SIG-M5 treated with dmso at 0.1 percent for 504 hours (cell line): ENCODE data around the gene CDC42EP2.

Experiments used
- DNase-seq: peaks from one replicate; lab custom pipeline; 2025; ENCODE audit not compliant: unreplicated experiment; lab: John Stamatoyannopoulos, UW

CDC42EP2 gene

DNA sequence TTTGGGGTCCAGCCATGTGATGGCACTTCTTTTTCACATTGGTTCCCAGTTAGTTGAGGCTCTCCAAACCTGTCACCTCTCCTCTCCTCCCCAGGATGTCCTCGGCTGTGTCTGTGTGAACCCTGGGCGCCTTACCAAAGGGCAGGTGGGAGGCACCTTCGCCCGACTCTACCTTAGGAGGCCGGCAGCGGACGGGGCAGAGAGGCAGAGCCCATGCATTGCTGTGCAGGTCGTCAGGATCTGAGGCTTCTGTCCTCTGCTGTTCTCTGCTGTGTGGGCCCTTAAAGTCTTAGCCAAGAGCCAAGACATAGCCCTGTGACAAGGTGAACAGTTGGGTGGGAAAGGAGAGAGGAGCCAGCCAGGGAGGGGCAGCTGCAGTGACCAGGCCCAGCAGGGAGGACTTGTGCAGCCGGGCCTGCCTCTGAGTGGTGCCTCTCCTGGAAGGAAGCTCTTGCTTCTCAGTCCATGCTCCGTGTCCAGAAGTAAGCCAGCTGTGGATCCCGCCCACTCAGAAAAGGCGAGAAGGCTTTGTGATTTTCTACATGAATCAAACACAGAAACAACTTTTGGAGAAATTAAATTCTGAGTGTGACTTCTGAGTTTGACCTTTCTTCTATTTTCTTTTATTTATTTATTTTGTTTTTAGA lies 17.5 kb upstream of the CDC42EP2 start:
- no peak for DNase-seq

DNA sequence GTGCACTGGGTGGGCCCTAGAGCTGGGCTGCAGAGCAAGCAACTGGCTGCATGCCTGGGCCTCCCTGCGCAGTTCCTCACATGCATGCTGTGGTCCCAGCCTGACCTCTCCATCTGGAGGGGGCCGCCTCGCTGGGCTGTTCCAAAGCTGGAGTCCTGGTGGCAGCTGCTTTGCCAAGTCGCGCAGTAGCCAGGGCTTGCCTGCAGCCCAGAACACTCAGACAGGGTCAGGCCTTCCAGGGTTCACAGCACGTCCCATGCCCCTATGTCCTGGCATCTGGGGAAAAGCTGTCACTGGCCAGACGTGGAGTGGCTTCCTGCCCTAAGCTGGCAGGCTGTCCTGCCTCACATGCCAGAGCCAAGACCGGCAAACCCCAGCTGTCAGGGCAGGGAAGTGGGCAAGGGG lies 16.5 kb upstream of the CDC42EP2 start:
- no peak for DNase-seq

DNA sequence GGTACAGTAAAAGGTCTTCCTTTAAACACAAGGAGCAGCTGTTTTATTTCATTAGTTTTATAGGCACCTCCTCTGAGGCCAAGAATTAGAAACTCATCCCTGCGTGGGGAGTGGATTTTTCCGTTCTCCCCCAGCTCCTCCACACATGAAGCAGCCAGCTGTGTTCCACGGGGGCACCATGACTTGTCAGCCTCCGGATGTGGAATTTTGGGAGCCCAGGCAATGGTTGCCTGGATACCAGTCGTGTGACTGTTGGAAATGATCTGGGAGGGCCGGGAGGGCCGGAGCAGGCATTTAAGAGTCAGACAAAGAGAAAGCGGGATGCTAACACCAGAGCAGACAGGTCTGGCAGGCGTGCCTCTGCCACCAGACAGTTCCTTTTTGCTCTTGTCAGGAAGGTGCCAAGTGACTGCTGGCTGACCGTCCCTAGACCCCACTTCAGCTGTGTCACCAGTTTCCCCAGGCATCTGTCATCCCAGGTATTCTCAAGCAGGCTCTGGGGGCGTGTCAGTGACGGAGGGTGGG lies 15.9 kb upstream of the CDC42EP2 start:
- no peak for DNase-seq

DNA sequence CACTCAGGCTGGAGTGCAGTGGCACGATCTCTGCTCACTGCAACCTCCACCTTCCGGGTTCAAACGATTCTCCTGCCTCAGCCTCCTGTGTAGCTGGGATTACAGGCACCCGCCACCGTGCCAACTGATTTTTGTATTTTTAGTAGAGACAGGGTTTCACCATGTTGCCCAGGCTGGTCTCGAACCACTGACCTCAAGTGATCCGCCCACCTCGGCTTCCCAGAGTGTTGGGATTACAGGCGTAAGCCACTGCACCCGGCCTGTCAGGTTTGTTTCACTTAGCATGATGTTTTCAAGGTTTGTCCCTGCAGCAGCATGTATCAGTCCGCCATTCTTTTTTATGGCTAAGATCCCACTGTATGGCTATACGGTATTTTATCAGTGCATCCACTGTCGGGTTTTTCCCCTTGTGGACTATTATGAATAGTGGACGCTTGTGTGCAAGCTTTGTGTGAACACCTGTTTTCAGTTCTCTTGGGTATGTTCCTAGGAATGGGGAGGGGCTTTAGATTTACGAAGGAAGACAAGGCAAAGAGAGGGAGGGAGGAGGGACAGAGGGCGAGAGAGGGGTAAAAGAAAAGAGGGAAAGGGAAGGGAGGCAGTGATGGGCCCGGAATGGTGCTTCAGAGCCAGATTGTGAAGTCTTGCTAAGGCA lies 13.9 kb upstream of the CDC42EP2 start:
- DNase-seq, result no peak

DNA sequence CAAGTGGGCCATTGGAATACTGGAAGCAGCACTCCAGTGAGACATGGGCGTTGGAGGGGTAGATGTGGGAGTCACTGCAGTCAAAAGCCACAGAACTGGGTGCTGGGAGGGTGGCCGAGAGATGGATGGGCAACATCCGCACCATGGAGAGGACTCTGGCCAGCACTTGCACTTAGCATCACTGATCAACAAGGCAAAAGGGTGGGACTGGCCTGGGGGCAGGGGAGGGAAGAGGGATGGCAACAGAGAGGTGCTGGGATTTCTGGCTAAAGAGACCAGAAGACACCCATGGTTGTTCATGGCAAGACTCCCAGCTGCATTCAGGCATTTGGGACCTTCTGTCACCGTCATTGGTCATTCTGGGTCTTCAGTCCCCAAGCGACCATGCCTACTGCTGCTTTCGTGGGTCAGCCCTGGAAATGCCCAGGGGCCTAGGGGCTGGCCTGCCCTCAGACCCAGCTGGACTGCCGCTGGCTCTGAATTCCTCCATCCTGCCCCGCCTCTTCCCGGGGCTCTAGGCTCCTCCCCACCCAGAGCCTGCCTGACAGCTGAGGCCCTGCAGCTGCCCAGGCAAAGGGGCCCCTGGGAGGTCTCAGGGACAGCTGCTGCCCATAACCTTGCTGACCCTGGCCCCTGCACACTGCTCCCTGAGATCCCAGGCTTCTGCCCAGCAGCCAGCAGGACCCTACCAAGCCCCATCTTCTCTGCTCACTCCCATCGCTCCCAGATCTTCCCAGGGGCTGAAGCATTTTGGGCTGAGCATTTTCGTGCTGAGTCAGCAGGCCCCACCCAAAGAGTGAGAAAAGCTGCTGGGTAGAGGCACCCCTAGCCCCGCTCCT lies 13.0 kb upstream of the CDC42EP2 start:
- no peak for DNase-seq

DNA sequence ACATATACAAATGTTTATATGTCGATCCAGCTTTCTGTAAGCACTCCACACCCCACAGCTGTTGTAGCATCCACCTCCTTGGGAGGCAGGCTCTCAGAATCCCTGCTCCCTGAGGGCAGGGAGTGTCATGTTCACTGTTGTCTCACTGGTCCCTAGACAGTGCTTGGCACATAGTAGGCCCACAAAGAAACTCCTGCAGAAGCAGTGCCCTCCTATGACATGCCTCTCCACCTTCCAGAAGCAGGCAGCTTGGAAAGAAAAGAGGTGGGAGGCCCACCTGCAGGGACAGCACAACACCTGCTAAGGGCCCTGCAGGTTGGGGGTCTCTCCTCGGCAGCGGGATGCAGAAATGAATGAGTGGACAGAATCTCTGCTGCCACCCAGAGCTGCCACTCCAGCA lies 11.1 kb upstream of the CDC42EP2 start:
- DNase-seq, result no peak

DNA sequence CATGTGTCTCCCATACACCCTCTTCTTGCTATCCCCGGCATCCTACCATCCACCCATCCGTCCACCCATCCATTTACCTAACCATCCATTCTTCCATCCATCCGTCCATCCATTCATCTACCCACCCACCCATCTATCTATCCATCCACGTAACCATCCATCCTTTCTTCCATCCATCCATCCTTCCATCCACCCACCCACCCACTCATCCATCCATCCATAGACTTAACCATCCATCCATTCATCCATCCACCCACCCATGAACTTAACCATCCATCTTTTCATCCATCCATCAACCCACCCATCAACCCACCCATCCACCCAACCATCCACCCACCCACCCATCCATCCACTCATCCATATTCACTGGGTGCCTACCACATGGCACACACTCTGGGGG lies 10.6 kb upstream of the CDC42EP2 start:
- DNase-seq, result no peak

DNA sequence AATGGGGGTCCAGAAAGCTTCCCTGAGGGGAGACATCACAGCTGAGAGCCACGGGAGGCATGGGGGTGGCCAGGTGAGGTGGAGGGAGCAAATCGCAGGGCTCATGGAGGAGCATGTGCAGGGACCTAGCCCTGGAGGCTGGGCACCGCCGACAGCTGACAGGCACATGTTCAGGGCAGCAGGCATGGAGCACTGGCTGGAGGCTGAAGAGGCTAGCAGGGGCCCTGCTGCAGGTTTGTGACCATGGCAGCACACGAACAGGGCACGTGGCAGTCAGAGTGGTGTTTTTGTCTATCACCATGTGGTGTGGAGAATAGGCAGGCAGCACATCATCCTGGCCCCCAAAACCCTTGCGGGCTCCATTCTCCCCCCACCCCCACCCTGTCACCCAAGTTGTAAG lies 10.1 kb upstream of the CDC42EP2 start:
- no peak for DNase-seq

DNA sequence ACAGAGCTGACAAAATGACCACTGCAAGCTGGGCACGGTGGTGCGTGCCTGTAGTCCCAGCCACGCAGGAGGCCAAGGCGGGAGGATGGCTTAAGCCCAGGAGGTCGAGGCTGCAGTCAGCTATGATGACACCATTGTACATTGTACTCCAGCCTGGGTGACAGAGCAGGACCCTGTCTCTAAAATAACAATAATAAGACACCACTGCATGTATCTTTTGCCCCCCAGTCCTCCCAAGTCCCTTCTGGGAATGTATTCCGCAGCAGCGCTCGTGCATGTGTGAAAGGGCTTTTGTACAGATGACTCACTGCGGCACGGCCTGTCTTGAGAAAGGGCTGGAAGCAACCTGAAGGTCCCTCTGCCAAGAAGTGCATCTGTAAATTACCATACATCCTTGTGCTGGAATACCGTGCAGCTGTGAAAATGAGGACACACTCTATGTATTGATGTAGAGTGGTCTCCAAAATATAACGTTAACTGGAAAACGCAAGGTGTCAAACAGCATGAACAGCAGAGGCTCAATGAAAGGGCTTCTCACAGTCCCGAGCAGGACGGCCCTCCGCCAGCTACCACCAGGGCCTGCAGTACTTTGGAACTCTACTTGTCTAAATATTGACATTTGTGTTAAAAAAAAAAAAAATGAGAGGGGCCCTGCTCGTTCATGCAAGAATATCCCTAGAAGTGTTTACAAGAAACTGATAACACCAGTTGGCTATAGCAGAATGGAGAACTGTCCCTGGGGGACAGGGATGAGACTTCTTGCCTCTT lies 9.0 kb upstream of the CDC42EP2 start:
- DNase-seq, result no peak

DNA sequence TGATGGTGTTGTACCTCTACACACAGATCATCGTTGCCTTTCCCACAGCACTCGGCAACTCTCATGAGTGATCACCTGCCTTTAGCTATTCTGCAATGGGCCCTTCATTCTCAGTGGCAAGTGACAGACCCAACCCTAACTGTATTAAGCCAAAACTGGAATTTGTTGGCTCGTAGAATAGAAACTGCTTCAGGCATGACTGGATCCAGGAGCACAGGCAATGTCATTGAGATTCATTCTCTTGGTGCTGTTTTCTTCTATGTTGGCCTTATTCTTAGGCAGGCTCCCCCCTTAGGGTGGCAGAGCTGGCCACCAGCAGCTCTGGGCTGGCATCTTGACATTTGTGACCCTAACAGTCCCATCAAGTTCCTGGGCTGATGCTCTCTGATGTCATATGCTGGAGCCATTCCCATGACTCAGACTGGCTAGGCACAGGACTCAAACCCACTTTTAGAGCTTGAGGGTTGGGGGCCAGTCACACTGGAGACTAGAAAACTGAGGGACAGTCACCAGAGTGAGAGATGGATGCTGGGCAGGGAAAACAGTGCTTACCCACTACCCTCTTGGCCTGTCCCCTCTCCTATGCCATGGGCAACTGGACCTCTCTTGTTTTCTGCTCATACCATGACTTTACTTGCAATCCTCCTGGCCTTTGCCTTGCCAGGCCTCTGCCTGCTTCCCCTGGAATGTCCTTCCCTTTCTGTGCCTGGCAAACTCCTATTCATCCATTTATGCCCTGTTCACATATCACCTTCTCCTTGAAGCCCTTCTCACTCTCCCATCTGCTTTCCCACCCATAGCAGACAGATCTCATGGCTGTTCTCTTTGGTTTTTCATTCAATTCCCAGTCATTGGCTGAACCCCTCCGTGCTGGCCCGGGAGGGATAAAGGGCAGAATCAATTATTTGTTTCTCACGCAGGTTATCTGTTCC lies 7.1 kb upstream of the CDC42EP2 start:
- no peak for DNase-seq

DNA sequence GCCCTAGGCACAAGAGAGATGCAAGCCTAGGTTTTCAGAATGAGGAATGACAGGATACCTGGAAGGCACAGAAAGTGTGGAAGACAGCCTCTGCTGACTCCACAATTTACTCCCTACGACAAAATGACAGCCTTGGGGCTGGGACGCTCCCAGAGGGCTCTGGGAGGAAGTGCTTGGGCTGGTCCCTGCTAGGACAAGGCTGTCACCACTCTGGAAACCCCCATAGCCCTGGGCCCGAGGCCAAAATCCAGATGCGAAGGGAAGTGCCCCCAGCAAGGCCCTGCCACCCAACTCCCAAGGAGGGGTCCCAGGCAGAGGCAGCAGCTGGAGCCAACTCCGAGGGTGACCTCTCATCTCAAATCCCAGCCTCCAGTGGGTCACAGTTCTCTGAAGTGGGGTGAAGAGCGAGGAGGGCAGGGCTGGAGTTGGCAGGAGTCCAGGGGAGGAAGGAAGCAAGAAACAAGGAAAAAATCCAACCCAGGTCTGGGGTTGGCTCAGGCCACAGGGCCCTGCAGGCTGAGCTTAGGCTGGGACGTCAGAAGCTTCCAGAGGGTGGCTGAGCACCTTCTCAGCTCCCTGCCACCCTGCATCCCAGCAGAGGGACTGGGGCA lies 6.3 kb upstream of the CDC42EP2 start:
- no peak for DNase-seq

DNA sequence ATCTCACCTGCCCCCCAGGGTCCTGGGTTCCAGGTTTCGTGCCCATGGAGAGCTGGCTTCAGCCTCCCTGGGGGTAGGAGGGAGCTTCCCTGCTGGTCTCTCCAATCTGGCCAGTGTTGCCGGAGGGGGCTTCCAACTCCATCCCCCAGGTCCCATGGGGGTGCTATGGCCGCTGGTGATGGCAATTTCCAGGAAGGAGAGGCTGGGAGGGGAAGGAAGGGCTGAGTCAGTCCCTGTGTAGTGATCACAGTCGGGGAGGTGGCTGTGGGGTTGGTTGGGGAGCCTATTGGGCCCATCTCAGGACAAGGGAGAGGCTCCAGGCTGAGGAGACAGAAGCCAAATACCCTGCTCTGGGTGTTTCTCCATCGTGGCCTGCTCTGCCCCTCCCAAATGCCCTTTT lies 5.7 kb upstream of the CDC42EP2 start:
- DNase-seq, result no peak

DNA sequence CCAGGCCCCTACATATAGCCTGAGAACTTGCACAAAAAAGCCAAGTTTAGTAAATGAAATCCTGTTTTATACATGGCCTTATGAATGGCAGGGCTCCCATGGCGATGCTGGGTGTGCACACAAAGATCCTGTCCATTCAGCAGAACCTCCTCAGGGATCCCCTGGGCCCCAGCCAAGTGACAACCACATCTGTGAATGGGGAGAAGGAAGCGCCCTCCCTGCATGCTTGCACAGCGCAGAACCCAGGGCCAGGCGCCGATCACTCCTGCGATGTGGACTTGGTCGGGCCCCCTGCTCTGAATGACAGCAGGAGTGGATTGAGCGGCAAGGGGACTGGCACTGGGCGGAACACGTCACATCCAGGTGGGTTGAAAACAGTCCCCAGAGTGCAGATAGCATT lies 4.5 kb upstream of the CDC42EP2 start:
- no peak for DNase-seq

DNA sequence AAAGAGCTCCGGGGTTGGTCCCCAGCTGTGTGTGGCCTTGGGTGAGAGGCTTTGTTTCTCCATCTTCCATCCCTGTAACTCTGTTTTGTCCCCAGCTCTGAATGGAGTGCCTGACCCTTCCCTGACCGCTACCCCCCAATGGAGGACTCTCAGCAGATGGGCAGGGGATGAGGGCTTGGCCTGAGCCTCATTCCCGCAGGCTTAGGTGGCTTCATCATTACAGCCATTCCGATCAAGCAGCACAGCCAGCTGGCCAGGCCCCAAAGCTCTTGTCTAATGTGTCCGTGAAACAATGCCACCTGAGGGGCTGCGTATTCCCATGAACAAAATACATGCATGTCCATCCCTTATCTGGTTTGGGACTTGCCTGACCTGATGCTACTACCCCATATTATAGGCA lies 3.9 kb upstream of the CDC42EP2 start:
- no peak for DNase-seq

DNA sequence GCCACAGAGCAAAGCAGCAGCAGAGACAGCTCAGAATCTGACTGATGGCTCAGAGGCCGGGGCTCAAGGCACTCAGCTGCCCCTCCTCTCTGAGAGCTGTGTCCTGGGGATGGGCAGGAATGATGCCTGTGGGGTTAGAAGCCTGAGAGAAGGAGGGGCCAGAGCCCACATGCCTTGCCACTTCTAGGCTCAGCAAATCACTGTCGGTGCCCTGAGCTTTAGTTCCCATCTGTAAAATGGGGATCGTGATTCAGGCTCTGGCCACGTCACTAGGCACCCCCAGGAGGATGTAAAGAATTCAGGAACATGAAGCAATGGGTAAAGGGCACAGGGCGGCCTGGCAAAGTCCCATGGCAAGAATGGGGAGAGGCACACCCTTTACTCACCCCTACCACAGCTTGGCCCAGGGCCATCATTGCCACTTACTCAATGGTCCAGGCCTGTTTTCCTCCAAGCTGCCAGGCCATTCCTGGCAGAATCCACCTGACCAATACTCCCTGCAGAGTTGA lies 3.4 kb upstream of the CDC42EP2 start:
- DNase-seq, result no peak

DNA sequence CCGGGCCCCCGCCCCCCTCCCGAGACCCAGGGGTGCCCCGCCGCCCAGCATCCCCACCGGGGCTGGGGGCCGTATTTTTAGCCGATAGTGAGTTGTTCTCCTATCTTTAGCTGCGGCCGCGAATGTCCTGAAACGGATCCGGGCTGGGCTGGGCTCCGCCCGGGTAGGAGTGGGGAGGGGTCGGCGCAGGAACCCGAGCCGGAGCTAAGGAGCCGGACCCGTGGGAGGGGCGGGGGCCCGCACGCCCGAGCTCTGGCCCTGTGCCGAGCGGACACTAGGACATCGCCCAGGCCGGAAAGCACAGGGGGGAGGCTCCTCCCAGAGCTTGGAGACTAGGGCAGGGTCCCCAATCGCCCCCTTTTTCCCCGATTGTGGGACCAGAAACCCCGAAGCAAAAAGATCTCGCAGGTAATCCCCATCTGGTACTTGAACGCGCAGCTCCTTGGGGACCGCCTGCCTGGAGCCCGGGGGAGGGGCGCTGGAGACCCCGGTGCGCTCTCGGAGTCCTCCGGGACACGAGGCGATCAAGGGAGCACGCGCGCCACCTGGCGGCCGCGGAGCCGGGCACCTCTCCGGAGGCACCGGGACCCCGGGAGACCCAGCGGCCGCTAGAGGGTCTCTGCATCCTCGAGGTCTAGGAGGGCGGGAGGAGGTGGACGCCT lies 669 bp downstream of the CDC42EP2 start:
- DNase-seq, result peak; percentile 45

DNA sequence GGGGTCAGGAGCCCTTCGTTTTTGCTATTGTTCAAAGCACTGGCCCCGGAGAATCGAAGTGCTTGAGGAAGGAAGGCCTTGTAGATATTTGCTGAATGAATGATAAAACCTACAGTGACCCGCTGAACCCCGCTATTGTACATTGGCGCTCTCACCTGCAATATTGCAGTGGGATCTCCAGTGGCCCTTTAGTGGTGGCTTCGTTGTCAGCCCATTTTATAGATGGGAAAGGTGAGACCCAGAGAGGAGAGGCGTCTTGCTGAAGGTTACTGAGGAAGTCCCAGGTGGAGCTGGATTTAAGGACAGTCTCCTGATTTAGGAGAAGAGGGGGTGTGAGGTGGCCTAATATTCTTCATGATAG lies 1.2 kb downstream of the CDC42EP2 start:
- no peak for DNase-seq

DNA sequence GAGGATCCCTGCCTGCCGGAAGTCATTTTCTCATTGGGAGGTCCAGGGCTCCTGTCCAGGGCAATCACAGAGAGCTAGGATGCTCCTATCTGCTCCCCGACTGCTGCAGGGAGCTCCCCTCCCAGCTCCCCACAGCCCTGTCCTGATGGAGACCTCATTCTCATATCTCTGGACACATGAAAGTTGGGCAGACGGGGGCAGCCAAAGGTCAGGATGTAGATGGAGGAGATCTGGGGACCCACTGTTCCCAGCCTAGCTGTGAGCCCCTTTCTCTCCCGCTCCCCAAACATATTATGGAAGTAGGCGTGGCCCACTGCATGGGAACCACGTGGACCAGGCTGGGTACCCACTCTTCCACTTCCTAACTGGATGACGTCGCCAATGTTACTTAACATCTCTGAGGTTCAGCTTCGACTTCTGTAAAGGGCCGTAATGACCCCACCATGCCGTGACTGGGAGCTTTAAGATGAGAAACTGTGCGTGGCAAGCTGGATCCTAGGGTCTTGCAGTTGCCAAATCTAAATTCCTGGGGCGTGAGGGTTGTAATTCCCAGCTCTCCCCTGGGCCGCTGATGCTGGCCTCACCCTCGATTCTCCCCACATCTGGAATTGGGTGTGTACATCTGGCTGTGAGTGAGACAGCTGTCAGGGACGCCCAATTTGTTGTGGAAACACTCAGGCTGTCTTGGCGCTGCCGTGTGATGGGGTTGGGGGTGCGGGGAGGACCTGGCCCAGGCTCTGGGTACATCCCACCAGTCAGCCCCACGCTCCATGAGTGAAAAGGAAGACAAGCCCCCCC lies 1.8 kb downstream of the CDC42EP2 start:
- DNase-seq, result peak; percentile 65
